GM18505 (cell line): ENCODE data around the gene SUN2.

Experiments
- ATAC-seq: cut with Tn5 transposase; IDR thresholded peaks from one replicate; pipeline ENCODE4 v1.9.1; 2021; ENCODE audit not compliant: unreplicated experiment
- POLR2A ChIP-seq: IDR thresholded peaks from 4 replicates; pipeline ENCODE4 v1.6.1; 2011; ENCODE audit warnings: borderline replicate concordance; ENCODE audit not compliant: insufficient read depth, insufficient read length; ENCODE audit errors: extremely low read depth

The SUN2 gene

DNA sequence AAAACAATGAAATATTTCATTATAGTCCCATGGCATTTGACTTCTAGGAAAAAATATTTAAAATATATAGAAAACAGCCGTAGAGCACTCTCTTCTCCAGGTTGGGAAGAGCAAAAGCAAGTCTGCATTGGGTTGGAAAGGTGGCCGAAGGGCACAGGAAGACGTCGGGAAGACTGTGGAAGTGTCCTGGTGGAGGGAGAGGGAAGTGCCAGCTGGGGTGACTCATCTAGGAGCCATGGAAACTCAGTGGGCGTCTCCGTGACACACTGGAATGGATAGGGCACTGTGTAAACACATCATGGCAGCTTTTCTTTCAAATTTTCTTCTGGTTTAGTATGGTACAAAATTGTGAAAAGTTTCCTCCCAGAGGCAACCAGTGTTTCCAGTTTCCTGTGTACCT, 37.4 kb downstream of the SUN2 start:
- ATAC-seq: no peak
- TF ChIP-seq POLR2A: no peak

DNA sequence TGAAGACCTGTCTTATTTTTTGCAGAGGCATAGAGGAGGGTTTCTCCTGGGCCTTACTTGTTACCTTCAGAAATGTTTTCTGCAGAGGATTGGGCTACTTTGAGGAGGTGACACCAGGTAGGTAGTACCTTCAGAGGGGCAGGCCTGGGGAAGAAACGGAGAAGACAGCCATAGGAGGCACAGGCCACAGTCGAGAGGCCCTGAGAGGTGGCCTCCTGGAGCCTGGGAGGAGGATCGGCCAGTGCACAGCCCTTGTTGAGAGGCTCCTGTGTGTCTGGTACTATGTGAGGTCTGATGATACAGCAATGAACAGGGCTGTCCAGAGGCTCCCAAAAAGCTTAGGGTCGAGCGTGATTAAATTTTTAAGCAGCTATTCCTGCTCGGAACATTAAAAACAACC, 38.6 kb downstream of the SUN2 start:
- no peak for ATAC-seq
- no peak for TF ChIP-seq POLR2A

DNA sequence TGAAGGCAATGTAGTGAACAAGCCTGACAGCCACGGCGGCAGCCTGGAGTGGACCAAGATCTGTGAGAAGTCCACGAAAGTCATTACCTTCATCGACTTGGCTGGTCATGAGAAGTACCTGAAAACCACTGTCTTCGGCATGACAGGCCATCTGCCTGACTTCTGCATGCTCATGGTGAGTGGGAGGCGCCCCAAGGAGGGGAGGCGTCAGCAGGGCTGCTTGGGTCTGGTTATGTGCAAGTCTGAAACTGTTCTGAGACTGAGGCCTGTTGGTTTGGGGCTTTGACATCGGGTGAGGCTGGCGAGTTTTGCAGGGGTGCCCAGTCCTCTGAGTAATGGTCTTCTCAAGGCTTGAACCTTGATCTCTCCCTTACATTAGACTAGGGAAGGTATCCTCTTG, 39.0 kb downstream of the SUN2 start:
- TF ChIP-seq POLR2A: no peak
- ATAC-seq: no peak

DNA sequence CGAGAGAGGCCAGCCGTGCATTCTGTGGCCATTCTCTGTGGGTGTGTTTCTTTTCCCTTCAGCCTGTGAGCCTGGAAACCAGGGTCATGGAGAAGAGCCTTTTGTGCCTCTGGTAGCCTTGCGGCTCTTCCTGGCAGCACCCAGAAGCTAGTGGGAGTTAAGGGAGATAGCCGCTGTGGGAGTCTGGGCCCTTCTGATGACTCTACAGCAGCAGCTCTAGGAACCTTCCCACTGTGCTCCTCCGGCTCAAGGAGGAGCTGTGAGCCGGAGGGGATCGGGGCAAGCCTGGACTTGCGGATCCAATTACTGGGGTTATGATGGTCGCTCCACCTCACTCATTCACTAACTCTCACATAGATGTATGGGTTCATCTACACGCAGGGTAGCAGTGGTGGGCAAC, 39.5 kb downstream of the SUN2 start:
- no peak for TF ChIP-seq POLR2A
- no peak for ATAC-seq

DNA sequence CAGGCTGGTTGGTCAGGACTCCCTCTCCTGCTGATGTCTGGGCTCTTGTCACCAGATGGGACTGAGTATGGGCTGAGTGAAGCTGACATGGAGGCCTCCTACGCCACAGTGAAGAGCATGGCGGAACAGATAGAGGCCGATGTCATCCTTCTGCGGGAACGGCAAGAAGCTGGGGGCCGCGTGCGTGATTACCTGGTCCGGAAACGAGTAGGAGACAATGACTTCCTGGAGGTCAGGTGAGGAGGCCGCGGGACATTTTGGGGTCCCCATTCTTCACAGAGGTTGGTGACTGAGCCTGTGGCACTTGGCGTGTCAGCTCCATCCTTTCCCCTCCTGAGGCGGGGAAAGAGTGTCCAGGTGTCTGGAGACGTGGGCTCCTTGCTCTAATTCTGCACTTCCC, 39.9 kb downstream of the SUN2 start:
- ATAC-seq: no peak
- no peak for TF ChIP-seq POLR2A

DNA sequence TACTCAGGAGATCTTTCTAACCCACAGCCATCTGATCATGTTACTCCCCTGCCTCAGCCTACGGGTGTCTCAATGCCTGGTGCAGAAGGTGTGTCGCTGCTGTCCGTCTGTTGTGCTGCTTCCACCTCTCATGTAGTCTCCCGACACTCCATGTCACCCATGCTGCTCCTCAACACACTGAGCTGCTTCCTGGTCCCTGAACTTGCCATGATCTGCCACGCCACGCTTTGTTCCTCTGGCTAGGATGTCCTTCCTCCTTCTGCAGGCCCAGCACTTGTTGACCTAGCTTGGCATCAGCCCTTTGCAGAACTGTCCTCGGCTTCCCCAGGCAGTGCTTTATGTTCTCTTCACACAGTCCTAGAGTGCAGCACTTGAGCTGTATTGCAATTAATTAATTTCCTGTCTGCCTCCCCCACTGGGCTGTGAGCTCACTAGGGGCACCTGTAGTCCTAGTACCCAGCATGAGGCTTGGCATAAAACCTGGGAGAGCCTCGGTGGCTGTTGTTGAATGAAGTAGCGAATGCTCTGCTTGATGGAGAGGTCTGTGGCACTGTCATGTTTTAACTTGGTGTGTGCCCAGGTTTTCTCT, 40.5 kb downstream of the SUN2 start:
- no peak for ATAC-seq
- TF ChIP-seq POLR2A: no peak

DNA sequence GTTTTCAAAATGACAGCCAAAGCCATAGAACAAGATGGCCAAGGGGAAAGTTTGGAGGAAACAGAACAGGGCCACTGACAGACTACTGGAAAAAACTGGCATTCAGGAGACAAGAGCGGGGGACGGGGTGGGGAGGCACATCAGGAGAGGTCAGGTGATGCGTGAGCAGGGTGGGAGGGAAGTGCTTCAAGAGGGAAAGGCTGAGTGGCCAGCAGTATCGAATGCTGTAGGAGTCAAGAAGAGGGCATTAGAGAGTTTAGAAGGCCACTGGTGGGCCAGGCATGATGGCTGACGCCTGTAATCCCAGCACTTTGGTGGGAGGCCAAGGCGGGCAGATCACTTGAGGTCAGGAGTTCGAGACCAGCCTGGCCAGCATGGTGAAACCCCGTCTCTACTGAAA, 41.9 kb downstream of the SUN2 start:
- ATAC-seq: no peak
- TF ChIP-seq POLR2A: no peak

DNA sequence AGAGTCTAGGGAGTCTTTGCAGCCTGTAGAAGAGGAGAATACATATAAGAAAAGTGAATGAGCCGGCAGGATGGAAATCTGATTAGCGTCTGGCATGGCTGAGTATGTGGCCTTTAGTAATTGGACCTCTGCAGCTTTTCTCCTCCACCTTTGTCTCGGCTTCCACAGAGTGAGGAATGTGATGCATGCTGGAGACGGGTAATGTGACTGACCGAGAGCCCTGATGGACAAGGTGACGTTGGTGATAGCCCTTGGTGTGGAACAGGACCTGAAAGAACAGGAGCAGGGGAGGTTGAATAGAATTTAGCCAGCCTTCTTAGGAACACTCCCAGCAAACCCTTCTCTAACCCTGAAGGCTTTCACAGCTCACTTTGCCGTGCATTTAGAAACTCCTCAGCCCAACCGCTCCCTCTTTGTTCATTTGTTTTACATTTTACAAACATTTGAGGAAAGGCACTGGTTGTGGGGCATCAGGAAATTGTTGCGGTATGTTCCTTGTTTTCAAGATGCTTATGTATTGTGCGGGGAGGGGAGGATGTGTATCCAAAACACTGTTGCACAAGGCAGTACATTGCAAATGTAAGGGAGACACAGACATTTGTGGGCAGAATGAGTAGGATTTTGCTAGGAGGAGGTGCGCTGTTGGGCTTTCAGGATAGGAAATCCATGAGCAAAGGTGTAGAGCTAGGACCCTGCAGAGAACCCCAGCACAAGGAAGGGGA, 43.2 kb downstream of the SUN2 start:
- no peak for TF ChIP-seq POLR2A
- no peak for ATAC-seq

DNA sequence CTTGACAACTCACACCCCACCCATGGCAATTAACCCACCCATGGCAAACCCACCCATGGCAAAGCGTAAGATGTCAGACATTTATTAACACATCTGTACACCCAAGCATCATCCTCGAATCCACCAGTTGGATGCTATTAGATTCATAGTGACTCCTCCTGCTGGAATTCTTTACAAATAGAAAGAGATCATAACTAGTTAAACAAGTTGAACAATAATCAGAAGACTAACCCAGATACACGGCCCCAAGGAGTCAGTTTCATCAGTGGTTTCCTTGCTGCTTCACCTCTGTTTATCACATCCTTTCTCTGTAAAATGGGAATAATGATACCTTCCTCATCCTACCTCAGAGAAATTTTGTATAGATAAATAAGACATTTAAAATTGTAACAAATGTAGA, 44.9 kb downstream of the SUN2 start:
- no peak for ATAC-seq

DNA sequence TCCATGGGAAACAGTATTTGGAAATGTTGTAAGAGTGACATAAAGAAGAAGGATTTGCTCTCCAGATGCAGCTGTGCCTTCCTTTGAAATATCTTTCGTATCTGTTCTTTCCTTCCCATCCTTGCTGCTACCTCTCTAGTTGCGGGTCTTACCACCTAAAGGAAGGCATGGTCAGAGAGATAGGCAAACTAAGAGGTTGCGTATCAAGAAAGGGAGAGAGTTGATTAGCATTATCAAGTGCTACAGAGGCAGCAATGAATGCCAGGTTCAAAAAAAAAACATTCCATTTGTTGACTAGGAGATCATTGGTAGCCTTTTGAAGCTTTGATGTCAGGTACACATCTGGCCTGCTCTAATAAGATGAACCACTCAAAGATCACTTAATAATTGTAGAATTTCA, 45.4 kb downstream of the SUN2 start:
- TF ChIP-seq POLR2A: no peak
- ATAC-seq: no peak

More for the DNA sequence above, 44.9 kb downstream of the SUN2 start:
- no peak for TF ChIP-seq POLR2A

DNA sequence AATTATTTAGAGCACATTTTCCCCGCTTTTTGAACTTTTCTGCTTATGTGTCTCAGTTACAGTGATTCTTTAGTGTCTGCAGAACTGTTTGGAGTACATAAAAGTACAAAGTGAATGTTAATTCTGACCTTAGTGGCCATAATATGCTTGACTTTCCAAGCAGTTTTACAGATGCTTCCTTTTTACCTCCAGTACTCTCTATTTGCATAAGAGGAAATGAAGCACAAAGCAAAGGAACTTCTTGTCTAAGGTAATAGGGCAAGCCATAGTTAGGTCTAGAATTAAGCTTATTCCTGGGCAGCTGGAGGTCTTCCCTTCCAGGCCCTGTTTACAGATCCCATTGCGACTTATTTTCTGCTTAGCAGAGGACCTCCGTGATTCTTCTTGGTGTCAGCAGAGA, 46.5 kb downstream of the SUN2 start:
- TF ChIP-seq POLR2A: no peak
- ATAC-seq: no peak

DNA sequence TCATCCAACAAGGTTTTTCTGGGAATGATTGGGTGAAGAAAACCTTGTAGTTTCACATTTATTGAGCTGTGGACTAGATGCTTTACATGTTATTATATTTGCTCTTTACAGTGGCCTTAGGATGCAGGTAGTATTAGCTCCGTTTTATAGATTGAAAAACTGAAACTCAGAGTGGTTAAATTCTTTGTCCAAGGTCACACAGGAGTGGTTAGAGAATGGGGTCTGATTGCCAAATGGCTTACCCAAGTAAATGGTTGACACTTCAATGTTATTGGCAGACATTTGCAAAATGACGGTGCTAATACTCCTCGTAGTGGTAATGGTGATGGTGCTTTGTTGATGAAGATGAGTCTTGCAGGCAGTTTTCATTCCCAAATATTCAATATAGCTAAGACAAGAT, 47.8 kb downstream of the SUN2 start:
- ATAC-seq: no peak
- no peak for TF ChIP-seq POLR2A

DNA sequence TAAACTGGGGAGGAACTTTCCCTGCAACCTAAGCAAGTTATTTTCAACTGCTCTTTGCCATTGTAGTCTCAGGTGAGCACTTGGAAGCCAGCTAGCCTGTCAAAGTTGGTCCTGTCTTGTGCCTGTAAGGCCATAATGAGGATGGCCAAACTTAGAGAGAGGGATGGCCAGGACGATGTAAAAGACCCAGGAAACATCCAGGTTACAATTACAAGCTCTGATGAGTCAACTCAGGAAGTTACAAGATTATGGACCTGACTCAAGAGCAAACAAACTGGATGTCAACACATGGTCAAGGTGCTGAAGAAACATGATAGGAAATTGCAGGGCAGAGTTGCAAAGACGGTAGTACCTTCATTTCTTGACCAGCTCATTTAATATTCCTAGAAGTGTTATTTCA, 48.5 kb downstream of the SUN2 start:
- no peak for ATAC-seq
- TF ChIP-seq POLR2A: no peak

DNA sequence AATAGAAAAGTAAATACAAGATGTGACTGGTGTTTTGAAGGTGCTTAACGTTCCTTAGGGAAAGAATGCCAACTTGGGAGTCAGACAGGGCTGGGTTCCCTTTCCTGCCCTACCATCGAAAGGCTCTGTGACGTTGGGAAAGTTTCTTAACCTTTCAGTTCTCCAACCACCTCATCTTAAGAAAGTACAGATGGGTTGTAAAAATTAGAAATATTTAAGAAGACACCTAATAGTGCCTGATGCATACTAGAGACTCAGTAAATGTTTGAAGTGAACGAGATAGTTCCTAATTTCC, 49.0 kb downstream of the SUN2 start:
- no peak for ATAC-seq
- no peak for TF ChIP-seq POLR2A
